ENCODE measurements around the gene SLC48A1.
"Not testable (repeated sequence)": the region's sequence is repeated elsewhere in the genome, so short reads cannot be mapped to it uniquely, and the experiment has no call there.

The SLC48A1 gene

GRCh38 chr12:47795121-47795813 is 22.2 kb downstream of the SLC48A1 start:
- DNase-seq = no peak

DNA sequence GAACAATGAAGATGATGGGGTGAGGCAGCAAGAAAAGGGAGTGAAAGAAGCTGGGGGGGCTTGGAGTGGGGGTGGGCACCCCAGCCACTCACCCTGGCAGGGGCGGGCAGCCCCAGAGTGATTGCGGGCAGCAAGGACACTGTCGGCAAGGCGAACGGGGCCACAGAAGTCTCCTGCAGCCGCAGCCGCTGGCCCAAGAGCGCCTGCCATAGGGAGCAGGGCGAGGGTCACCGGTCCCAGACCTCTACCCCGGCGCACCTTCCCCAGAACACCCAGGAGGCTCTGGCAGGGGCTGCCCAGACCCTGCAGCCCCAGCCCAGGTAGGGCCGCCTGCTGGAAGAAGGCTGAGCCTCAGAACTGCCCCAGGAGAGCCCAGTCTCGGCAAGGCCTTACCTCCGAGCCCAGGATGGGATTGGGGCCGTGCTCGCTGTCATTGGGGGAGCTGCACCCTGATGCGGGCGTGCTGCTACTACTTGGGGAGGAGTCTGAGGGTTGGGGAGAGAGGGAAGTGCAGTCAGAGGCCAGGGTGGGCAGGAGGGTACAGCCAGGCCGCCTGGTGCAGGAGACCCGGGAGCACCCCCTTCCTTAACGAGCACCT is 22.9 kb downstream of the SLC48A1 start:
- DNase-seq = no peak

DNA sequence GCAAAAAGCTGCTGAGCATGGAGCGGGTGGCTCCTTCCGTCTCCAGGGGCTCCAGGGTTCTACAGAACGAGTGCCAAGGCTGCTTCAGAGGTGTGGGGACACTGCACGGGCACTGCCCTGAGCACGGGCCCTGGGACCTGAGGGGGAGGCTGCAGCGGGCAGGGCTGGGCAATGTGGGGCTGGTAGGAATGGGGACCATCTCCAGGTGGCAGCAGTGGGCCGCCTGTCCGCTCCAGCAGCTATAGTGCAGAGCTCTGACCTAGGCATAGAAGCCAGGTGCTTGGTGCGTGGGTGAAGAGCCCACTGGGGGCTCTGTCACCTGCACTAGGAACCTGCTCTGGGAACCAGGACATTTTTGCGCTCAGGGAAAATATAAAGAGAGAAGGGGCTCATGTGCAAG is 24.4 kb downstream of the SLC48A1 start:
- DNase-seq = no peak

DNA sequence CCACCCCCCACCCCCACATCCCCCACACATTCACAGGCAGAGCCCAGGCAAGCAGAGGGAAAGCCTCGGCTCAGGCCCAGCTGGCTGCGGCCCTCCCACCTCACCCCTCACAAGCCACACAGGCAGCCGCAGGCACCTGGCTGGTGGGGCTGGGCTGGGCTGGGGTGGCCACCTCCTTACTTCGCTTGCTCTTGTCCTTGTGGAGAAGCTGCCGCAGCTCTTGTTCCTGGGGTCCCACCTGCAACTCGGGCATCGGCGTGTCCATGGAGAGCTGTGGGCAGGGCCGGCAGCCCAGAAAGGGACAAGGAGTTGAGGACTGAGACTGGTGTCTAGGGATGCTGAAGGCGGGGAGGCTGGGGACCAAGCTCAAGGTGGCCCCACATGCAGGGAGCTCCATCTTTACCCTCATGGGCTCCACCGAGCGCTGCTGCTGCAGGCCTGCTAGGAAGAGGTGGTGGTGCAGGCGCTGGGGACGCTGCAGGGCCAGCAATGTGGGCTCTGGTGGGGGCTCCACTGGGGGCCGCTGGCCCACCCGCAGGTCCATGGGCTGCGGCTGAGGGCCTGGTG is 25.4 kb downstream of the SLC48A1 start:
- no peak for DNase-seq

DNA sequence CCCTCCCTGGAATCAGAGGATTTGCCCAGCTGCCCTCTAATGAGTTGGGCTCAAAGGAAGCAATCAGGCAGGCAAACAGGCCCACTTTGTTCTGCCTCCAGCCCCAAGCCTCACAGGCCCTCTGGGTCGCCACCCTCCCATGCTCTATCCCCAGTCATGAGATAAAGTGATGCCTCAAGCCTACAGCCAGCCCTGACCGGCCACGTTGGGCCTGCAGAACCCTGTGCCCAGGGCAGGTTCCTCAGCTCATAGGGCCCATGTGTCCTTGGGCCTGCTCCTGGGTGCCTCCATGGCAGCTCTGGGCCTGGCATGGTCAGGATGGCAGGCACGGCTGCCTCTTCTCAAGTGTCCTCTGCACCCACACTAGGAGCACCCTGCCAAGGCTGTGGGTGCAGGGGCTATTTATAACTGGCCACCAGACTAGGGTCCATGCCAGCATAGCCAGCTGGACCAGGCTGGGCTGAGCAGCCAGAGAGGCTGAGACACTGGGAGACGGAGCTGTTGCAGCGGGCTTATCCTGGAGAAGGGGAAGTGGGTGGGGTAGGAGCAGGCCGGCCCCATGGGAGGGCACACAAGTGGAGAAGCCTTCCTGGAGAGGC is 26.4 kb downstream of the SLC48A1 start:
- DNase-seq = no peak

DNA sequence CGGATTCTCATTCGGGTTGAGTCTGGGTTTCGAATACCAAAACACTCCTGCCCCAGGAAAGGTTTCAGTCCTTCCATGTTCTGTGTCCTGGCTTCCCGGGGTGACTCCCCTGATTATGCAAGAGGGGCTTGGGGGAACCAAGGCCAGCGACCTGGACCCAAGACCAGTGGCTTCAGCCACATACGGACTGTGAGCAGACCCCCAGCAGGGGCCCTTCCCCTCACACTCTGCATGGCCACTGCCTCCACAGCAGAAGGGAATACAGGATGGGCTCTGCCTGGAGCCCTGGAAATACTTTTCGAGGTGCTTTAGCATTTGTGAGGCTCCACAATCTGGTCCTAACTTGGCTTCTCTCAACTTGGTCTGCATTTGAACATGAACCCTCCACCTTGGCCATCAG is 27.5 kb downstream of the SLC48A1 start:
- DNase-seq = no peak

- DNase-seq = peak in 1 of 2 donors; percentile 10
Observed at GRCh38 chr12:47801170-47801903, 28.3 kb downstream of the SLC48A1 start.

DNA sequence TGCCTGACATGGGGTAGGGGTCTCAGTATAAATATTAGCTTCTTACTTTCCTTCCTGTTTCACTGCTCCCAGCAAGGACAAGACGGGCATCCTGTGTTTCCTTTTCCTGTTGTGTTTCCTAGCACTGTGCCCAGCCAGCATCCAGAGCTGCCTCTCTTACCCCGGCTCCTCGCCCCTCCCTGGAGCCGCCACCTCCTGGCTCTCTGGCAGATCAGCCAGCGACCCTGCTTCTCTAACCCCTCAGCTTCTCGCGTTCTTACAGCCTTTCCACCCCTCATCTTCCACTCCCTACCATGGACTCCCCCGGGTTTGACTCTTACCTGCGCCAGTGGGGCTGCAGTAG is 28.8 kb downstream of the SLC48A1 start:
- DNase-seq = no peak

GRCh38 chr12:47802312-47802711 is 29.3 kb downstream of the SLC48A1 start:
- no peak for DNase-seq

DNA sequence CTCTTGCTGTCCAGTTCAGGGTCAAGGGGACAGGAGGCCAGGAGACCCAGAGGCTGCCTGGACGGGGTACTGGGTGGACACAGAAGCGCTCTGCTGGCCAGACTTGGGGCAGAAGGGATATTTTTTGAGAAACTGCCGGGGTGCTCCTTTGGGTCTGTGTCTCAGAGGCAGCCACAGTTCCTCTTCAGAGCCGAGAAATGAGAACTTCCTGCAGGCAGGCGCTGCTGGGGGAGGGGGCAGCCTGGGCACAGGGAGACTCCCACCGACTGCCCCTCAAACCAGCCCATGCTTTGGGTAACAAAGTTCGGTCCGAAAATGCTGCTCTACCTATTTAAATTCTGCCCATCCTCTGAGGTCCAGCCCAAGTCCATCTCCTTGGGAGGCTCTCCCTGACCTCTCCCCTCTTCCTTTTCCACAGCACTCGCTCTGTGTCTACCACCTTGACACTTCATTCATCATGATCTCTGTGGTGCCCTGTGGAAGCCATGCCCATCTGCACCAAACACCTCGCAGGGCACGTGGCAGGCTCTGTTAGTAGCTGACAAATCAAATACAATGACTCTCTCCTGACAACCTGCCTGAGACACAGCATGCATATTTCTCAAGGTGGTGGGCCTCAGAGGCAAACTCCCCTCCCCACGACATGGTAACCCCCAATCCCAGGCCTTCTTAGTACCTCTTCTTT is 30.3 kb downstream of the SLC48A1 start:
- no peak for DNase-seq

DNA sequence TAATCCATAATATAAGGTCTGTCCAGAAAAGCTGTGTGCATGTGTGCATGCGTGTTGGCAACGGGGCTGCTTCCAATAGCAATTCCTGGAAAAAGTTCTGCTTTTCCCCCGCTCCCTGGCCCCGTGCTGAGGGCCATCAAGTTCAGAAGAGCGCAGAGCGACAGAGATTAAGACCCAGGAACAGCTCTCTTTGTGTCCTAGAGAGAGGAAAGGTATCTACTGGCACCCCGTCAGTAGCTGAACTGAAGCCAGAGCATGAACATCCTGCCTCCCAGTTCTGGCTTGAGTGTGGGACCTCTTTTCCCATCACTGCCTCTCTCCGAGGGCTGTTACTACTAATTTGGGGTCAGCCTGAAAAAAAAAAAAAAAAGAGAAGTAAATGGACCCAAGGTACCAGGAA is 31.1 kb downstream of the SLC48A1 start:
- DNase-seq = no peak

- DNase-seq = no peak
Observed at GRCh38 chr12:47805417-47805816, 32.4 kb downstream of the SLC48A1 start.

- DNase-seq = no peak
Observed at GRCh38 chr12:47807338-47807737, 34.3 kb downstream of the SLC48A1 start.

DNA sequence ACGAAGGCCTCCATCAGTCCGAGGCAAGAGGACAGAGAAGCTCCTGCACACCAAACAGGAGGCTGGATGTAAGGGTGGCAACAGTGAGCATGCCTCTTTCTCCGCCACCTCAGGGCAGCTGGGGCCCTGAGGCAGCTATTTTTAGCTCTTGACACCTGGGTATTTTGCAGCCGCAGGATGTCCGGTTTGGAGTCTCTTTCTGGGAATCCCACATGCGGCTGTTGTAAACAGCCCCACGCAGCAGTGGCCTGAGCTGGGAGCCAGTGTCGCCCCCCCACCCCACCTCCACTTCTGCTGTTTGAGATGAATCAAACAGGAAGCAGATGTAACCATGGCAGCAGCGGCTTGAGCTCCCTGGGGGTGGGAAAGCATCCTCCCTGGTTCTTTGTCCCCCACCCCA is 35.0 kb downstream of the SLC48A1 start:
- peak in 1 of 2 donors; percentile 67 for DNase-seq

GRCh38 chr12:47808574-47809365 is 35.7 kb downstream of the SLC48A1 start:
- peak; percentile 33 to 57 for DNase-seq

DNA sequence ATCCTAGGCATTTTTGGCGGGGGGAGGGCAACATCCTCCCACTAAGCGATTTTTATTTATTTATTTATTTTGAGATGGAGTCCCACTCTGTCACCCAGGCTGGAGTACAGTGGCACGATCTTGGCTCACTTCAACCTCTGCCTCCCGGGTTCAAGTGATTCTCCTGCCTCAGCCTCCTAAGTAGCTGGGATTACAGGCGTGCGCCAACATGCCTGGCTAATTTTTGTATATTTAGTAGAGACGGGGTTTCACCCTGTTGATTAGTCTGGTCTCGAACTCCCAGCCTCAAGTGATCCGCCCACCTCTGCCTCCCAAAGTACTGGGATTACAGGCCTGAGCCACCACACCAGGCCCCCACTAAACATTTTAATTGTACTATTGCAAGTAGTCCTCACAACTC is 36.5 kb downstream of the SLC48A1 start:
- DNase-seq = not testable (repeated sequence)

- DNase-seq = no peak
Observed at GRCh38 chr12:47811072-47811396, 38.0 kb downstream of the SLC48A1 start.

DNA sequence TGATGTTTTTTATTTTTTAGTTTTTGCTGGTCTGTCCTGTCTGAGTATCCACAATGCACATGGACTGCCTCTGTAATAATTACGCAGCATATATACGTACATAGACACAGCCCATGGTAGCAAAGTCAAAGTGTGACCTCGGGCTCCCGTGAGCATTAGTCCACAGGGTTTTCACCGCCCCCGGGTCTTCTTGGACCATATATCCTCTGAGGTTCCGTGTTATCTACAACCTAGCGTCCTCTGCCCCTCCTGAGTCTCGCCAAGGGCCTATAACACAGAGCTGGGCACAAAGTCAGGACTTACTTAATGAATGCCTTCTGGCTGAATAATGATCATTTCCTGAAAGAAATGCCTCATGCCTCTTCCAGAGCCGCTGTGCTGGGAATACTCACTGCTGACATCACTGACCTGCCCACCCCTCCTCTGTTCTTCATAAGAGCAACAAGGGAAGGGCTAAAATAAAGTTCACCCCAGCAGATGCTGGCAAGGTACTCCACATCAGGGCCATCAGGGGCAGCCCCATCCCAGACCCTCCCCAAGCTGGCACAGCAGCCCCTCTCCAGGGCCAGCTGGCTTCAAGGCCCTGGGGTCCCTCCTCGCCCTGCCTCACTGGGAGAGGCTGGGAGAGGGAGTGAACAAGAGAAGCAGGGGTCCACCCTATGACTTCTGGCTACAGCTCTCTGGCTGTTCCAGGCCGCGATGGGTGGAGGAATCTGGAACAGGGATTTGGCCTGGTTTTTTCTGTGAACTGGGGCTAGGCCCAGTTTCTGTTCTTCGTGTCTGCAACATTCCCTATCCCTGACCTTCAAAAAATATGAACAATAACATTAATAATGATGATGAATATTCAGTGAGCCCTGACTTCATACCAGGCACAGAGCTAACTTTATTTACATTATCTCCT is 38.8 kb downstream of the SLC48A1 start:
- no peak for DNase-seq

DNA sequence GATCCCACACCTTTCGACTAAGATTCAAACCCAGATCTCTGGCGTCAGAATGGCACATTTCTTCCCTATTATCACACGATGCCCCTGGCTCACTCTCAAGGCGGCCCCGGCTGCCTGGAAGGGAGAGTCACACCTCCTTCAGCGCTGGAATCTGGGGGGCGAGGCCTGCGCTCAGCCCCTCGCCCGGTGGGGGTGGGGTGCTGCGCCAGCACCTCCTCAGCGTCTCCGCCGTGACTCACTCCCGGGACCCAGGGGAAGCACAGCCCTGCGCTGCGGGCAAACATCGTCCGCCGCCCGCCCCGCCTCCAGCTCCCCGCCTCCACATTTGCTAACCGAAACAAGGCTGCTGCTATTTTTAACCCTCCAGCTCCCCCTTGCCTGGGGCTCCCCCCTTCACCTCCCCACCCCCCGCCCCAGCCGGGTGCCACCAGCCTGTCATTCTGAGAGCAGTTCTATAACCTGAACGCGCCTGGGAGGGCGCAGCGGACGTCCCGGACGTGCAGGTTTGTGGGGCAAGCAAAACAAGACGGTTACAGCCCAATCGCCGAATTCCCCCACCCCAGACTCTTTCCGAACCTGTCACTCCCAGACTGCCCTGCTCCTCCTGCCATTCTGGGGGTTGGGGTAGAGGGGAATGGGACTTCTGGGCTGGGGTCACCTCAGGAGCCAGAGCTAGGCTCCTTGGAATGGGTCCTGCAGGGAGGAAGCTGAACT is 39.9 kb downstream of the SLC48A1 start:
- DNase-seq = peak; percentile 77 to 97

DNA sequence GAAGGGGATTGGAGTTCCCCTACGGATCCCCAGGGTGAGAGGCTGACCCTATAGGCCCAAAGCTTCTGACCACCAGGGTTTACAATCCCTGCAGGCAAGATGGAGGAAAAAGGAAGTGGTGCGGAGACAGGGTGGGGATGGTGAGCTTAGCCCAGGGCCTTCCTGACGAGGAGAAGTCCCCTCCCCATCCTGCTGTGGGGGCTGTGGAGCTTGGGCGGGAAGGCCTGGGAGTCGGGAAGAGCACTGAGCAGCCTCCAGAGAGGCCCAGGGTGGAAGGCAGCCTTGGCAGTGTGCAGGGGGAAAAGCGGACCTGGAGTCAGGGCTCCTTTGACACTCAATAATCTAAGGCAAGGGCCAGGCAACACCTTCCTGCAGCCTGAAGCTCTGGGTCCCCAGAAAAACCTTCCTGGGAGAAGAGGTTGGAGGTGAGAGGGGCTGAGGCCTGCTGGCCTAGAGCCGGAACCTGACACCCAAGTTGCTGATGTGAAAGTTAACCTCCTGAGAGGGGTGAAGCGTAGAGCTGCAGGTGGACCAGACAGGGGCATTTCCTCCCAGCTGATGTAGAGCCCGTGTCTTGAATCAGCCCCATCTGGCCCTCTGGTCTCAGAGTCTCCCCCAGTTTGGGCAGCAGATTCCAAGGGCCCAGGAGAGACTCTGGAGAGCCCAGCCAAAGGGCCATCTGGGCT is 40.6 kb downstream of the SLC48A1 start:
- DNase-seq = peak; percentile 59 to 77

Data from bone marrow (tissue), 2 donors.